ENCODE measurements around the gene ERAP2. TPM values are rescaled to one million over a fixed set of nuclear protein-coding genes. Genes with fewer than 3 reads are reported as not detected.

The ERAP2 gene
- total RNA-seq, 1 donor from 2014 or later, result 26.6 TPM

- no peak for TF ChIP-seq CTCF (IDR thresholded peaks at IDR 0.05; ENCODE audit: insufficient read depth, low read length, severe bottlenecking)
- FAIRE-seq (no peak), DNase-seq (ENCODE audit: low read depth) (no peak)
- H3K27me3 ChIP-seq (ENCODE audit: control insufficient read depth, insufficient read depth, low read length), result no peaks in the 10 kb centered on the region
- no peaks in the 10 kb centered on the region for H3K36me3 ChIP-seq (ENCODE audit: control insufficient read depth, insufficient read depth, low read length)
- no peak overlapping the region for H3K4me3 ChIP-seq (ENCODE audit: low read depth, low read length)
These were observed 20.0 kb downstream of the ERAP2 start for GRCh38 chr5:96896276-96896675.

GRCh38 chr5:96896806-96897205 is 20.5 kb downstream of the ERAP2 start:
- Histone ChIP-seq H3K36me3 (ENCODE audit: control insufficient read depth, insufficient read depth, low read length) (no peaks in the 10 kb centered on the region), H3K4me3 (ENCODE audit: low read depth, low read length) (no peak overlapping the region), H3K27me3 (ENCODE audit: control insufficient read depth, insufficient read depth, low read length) (no peaks in the 10 kb centered on the region)
- FAIRE-seq (no peak), DNase-seq (ENCODE audit: low read depth) (no peak)
- no peak for TF ChIP-seq CTCF (IDR thresholded peaks at IDR 0.05; ENCODE audit: insufficient read depth, low read length, severe bottlenecking)

- TF ChIP-seq CTCF (IDR thresholded peaks at IDR 0.05; ENCODE audit: insufficient read depth, low read length, severe bottlenecking), result no peak
- FAIRE-seq, result no peak
- Histone ChIP-seq H3K27me3 (ENCODE audit: control insufficient read depth, insufficient read depth, low read length) (no peaks in the 10 kb centered on the region), H3K36me3 (ENCODE audit: control insufficient read depth, insufficient read depth, low read length) (peaks cover 2% of the 10 kb centered on the region), H3K4me3 (ENCODE audit: low read depth, low read length) (no peak overlapping the region)
- no peak for DNase-seq (ENCODE audit: low read depth)
These were observed 25.1 kb downstream of the ERAP2 start for GRCh38 chr5:96901384-96901783.

- FAIRE-seq (no peak), DNase-seq (ENCODE audit: low read depth) (no peak)
- H3K4me3 ChIP-seq (ENCODE audit: low read depth, low read length), result no peak overlapping the region
- no peak for TF ChIP-seq CTCF (IDR thresholded peaks at IDR 0.05; ENCODE audit: insufficient read depth, low read length, severe bottlenecking)
- peaks cover 2% of the 10 kb centered on the region for H3K36me3 ChIP-seq (ENCODE audit: control insufficient read depth, insufficient read depth, low read length)
- no peaks in the 10 kb centered on the region for H3K27me3 ChIP-seq (ENCODE audit: control insufficient read depth, insufficient read depth, low read length)
These were observed 25.5 kb downstream of the ERAP2 start for GRCh38 chr5:96901841-96902240.

GRCh38 chr5:96902876-96903275 is 26.6 kb downstream of the ERAP2 start:
- Histone ChIP-seq H3K36me3 (ENCODE audit: control insufficient read depth, insufficient read depth, low read length) (peaks cover 2% of the 10 kb centered on the region), H3K27me3 (ENCODE audit: control insufficient read depth, insufficient read depth, low read length) (no peaks in the 10 kb centered on the region), H3K4me3 (ENCODE audit: low read depth, low read length) (no peak overlapping the region)
- DNase-seq (ENCODE audit: low read depth) (no peak), FAIRE-seq (no peak)
- TF ChIP-seq CTCF (IDR thresholded peaks at IDR 0.05; ENCODE audit: insufficient read depth, low read length, severe bottlenecking), result no peak

GRCh38 chr5:96903300-96903699 is 27.0 kb downstream of the ERAP2 start:
- Histone ChIP-seq H3K4me3 (ENCODE audit: low read depth, low read length) (no peak overlapping the region), H3K27me3 (ENCODE audit: control insufficient read depth, insufficient read depth, low read length) (no peaks in the 10 kb centered on the region), H3K36me3 (ENCODE audit: control insufficient read depth, insufficient read depth, low read length) (peaks cover 2% of the 10 kb centered on the region)
- peak; percentile 32 for DNase-seq (ENCODE audit: low read depth)
- TF ChIP-seq CTCF (IDR thresholded peaks at IDR 0.05; ENCODE audit: insufficient read depth, low read length, severe bottlenecking), result no peak
- FAIRE-seq, result no peak

Measured in bronchial epithelial cell (primary cell).